ELF-1 (cell line): Measurements from ENCODE around the gene MPC1L.
A peak's percentile ranks its signal among the peaks of the same experiment; 100 is the strongest.
"Not testable (repeated sequence)": the region's sequence is repeated elsewhere in the genome, so short reads cannot be mapped to it uniquely, and the experiment has no call there.

Experiments
- DNase-seq: peaks from one replicate; pipeline ENCODE4 v3.0.0-alpha.2; 2016; ENCODE audit warnings: low read depth, low spot score

MPC1L gene

DNA sequence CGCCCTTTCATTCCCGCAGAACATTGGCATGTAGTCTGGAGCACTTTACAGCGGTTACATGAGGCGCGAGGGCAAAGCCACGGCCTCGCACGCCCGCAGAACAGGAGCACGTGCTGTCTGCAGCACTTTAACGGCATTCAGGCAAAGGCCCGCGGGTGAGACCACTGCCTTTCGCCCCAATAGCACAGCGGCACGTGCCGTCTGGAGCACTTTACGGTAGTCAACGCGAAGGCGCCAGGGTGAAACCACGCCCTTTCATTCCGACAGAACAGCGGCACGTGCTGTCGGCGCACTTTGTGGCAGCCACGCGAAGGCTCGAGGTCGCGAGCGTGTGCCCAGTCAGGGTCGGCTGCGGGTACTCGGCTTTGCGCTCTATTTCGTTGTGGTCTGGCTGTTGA is at the start of gene MPC1L:
TSS of gene MPC1L (plus strand) at position 290 of the 398 bp plus-strand sequence. CDS start 138 bp downstream, outside the sequence.
- DNase-seq: no peak

DNA sequence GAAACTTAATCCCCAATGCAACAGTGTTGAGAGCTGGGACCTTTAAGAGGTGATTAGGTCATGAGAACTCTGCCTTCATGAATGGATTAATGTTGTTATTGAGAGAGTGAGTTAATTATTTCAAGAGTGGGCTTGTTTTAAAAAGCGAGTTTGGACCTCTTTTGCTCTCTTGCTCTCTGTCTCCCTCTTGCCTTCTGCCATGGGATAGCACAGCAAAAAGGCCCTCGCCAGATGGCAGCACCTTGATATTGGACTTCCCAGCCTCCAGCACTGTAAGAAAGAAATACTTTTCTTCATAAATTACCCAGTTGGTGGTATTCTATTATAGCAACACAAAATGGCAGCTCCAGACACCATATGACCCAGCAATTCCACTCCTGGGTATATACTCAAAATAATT is 49.5 kb upstream of the MPC1L start:
- DNase-seq: peak; percentile 51

- not testable (repeated sequence) for DNase-seq
Measured at GRCh38 chrX:40575411-40575810, 47.8 kb upstream of the MPC1L start.

GRCh38 chrX:40576291-40576690 is 46.9 kb upstream of the MPC1L start:
- no peak for DNase-seq

DNA sequence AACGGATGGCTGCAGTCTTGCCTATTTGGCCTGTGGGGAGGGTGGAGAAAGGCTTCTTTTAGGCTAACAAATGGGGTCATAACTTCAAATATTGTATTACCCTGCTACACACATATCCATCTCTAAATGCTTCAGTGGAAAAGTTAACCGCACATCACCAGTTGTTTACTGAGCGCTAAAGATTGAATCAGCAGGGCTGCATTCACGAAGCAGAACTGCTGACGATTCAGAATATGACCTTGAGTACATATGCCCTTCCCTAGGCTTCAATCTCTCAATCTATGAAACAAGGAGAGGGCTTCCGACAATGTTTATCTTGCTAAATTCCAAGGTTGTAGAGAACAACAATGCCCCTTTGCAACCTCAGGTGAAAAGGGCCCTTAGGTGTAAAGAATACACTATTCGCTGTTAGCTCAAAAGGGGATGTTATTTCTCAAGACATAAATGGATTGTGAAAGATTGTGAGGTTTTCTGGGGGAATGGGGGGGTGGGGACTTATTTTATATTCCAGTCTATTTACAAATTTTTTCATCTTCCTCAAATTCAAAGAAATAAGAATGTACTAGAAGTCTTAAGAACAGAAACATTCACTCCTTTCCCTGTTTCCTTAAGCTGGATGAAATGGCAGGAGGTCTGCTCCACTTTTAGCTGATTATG is 45.1 kb upstream of the MPC1L start:
- no peak for DNase-seq

DNA sequence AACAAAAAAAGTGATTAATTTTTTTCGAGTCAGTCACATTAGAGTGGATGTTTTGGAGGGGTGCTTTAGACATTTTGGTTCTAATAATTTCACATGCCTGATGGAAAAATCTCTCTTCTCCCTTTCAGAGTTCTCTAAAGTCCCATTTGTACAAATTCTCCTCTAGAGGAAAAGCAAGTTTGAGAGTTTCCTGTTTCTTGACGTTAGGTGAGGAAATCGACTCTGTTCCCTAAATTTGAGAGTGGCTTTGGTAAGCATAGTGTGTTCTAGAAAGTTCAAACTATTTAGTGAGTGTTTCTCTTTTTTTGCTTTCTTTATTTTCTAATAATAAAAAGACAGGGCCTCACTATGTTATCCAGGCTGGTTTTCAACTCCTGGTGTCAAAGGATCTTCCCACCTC is 44.1 kb upstream of the MPC1L start:
- no peak for DNase-seq

- DNase-seq: no peak
Measured at GRCh38 chrX:40579900-40580536, 43.2 kb upstream of the MPC1L start.

DNA sequence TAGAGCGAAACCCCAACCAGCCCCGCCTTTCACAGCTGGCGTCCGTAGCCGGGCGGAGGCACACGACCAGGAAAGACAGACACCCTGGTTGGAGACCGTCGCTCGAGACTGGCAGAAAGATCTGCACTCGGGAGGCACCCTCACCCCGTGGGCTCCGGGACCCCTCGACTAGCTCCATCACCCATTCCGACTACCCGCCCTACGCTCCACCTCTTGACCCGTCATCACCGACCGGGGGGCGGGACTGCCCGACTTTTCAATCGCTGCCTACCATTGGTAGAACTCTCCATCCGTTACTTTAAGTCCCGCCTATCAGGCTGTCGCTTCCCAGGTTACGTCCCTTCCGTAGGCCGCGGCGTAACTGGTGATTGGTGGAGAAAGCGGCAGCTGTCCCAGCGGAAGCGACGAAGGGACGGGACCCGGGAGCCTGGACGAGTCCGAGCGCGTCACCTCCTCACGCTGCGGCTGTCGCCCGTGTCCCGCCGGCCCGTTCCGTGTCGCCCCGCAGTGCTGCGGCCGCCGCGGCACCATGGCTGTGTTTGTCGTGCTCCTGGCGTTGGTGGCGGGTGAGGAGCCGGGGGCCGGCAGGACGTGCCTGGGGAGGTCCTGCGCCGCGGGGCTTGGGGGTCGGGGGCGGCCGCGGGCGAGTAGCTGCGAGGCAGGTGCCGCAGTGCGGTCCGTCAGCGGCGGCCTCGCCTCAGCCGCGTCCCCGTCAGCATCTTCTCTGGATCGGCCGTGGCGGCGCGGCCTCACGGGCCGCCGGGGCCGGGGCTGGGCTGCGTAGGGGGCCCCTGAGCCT is 42.5 kb upstream of the MPC1L start, which contains the start of gene ATP6AP2:
TSS of gene ATP6AP2 (plus strand) at position 434 of the 799 bp plus-strand sequence. CDS start at position 530, 96 bp downstream.
- peak; percentile 98 for DNase-seq

GRCh38 chrX:40581336-40581920 is 41.8 kb upstream of the MPC1L start:
- no peak for DNase-seq

DNA sequence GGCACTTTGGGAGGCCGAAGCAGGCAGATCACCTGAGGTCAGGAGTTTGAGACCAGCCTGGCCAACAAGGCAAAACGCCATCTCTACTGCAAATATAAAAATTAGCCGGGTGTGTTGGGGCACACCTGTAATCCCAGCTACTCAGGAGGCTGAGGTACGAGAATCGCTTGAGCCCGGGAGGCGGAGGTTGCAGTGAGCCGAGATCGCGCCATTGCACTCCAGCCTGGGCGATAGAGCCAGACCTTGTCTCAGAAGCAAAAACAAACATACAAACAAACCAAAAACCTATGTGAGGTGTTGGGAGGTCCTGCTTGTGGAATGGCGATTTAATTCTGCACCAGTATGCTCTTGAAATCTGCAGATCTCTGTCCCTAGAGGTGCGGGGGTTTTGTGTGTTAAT is 41.0 kb upstream of the MPC1L start:
- DNase-seq: not testable (repeated sequence)

DNA sequence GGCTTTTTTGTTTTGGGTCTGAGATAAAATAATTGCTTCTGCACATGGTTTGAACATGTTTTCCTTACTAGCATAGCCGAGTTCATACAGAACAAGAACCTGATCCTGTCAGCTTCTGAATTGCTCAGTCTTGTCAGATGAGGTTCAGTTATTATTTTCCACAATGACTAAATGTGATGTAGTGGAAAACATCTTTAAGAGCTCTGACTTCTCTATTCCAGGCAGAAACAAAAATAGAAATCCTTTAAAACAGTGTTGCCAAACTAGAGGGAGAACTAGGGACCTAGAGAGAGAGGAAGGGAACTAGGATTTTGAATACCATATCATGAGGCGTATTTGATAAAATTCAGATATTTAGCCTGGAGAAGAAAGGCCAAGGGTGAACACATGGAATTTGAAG is 40.4 kb upstream of the MPC1L start:
- no peak for DNase-seq

DNA sequence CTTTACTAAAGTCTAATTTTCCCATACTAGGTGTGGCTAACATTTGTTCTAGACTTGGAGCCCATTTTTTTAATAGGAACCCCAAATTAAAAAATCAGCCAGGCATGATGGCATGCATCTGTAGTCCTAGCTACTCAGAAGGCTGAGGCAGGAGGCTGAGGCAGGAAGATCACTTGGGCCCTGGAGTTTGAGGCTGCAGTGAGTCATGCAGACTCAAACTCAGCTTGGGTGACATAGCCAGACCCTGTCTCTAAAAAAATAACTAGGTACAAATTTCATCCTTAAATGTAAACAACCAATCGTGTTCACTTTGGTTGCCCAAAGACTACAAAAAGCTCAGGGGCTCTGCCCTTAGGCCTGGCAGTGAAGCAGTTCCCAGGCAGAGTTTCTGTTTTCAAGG is 35.6 kb upstream of the MPC1L start:
- DNase-seq: not testable (repeated sequence)

GRCh38 chrX:40589616-40590321 is 33.5 kb upstream of the MPC1L start:
- not testable (repeated sequence) for DNase-seq

DNA sequence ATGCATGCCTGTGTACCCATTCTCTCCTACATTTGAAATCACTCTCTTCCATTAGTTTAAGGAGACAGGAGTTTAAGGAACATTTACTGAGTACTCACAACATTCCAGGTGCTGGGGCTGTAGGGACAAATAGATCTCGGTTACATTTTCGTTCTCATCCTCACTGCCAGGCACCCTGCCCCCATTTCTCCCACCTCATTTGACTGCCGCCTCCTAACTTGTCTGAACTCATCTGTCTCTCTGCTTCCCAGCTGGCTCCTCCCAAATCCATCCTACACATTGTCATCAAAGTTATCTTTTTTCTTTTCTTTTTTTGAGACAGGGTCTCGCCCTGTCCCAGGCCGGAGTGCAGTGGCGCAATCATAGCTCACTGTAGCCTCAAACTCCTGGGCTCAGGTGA is 19.8 kb upstream of the MPC1L start:
- no peak for DNase-seq

- DNase-seq: no peak
Measured at GRCh38 chrX:40607381-40607780, 15.8 kb upstream of the MPC1L start.

- no peak for DNase-seq
Measured at GRCh38 chrX:40612511-40612910, 10.7 kb upstream of the MPC1L start.

GRCh38 chrX:40615976-40616375 is 7.3 kb upstream of the MPC1L start:
- no peak for DNase-seq

DNA sequence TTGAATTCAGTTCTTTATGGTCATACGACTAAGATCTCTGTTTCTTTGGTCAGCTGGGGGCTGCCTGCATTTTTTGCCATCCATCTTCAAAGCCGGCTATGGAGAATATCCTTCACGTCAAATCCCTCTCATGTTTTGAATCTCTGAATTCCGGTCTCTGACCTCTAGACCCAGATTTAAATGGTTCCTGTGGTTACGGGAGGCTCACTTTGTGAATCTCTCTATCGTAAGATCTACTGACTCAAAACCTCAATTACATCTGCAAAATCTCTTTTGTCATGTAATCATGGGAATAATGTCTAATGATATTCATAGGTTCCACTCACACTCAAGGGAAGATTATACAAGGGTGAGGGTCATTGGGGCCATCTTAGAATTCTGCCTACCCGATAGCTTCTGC is 5.7 kb upstream of the MPC1L start:
- no peak for DNase-seq

DNA sequence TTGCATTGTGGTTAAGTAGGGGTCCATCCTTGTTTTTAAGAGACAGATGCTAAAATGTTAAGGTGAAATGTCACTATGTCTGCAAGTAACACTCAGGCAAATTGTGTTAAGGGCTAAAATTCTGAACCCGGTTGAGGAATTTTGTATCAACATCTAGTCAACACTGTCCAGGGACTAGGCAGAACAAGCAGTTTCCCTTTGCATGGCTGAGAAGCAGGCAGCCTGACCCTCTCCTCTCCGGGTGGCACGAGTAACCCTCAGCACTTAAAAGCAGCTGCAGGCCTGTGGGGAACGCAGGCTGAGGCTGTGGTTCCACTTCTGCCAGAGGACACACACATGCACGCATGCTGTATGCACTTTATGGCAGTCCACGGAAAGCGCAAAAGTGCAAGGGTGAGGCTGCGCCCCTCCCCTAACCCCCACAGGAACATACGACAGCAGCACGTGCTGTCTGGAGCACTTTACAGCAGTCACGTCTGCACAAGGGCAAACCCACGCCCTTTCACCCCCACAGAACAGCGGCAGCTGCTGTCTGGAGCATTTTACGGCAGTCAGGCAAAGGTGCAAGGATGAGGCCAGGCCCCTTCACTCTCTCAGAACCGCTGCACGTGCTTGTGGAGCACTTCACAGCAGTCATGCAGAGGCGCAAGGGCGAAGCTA is 619 bp upstream of the MPC1L start:
- DNase-seq: no peak

- DNase-seq: no peak
Measured at GRCh38 chrX:40623665-40624064, 437 bp downstream of the MPC1L start.

- DNase-seq: no peak
Measured at GRCh38 chrX:40625294-40625693, 2.1 kb downstream of the MPC1L start.
